ENCODE data around the gene RPS19BP1. TPM values are rescaled to one million over a fixed set of nuclear protein-coding genes. Genes with fewer than 3 reads are reported as not detected.

Gene RPS19BP1
- total RNA-seq, 1 experiment from 2014 or later: 102 TPM

DNA sequence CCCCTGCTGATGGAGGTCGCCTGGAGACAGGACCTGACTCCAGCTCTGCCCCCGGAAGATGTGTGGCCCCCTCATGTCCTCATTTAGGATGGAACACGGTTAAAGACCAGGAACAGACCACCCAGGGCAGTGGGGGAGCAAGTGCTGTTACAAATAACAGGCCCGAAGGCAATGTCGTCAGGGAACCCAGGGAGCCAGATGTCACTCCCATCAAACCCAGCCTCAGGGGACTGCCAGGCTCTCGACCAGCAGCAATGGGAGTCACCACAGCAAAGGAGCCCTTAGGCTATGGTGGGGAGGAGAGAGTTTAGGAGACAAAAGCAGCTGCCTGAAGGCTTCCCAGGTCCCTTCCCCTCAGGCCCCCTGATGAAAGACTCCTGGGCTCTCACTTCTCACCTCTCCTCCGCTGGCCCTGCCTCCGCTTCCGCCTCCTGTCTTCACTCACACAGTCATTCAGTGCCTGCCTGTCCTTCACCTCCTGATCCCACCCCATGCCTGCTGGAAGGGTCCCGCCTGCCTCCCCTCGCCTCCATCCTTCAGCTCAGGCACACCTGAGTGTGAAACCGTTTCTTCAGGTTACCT is 4.4 kb downstream of the RPS19BP1 start (continued):
- TF ChIP-seq, protein P1, sequence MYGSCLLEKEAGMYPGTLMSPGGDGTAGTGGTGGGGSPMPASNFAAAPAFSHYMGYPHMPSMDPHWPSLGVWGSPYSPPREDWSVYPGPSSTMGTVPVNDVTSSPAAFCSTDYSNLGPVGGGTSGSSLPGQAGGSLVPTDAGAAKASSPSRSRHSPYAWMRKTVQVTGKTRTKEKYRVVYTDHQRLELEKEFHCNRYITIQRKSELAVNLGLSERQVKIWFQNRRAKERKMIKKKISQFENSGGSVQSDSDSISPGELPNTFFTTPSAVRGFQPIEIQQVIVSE (CRISPR knock-in tag; IDR thresholded peaks at IDR 0.05; ENCODE audit: borderline replicate concordance): no peak
- TF ChIP-seq, protein P2, sequence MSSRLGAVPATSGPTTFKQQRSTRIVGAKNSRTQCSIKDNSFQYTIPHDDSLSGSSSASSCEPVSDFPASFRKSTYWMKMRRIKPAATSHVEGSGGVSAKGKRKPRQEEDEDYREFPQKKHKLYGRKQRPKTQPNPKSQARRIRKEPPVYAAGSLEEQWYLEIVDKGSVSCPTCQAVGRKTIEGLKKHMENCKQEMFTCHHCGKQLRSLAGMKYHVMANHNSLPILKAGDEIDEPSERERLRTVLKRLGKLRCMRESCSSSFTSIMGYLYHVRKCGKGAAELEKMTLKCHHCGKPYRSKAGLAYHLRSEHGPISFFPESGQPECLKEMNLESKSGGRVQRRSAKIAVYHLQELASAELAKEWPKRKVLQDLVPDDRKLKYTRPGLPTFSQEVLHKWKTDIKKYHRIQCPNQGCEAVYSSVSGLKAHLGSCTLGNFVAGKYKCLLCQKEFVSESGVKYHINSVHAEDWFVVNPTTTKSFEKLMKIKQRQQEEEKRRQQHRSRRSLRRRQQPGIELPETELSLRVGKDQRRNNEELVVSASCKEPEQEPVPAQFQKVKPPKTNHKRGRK (CRISPR knock-in tag; IDR thresholded peaks at IDR 0.05; ENCODE audit: borderline replicate concordance): no peak
- TF ChIP-seq, protein P3, sequence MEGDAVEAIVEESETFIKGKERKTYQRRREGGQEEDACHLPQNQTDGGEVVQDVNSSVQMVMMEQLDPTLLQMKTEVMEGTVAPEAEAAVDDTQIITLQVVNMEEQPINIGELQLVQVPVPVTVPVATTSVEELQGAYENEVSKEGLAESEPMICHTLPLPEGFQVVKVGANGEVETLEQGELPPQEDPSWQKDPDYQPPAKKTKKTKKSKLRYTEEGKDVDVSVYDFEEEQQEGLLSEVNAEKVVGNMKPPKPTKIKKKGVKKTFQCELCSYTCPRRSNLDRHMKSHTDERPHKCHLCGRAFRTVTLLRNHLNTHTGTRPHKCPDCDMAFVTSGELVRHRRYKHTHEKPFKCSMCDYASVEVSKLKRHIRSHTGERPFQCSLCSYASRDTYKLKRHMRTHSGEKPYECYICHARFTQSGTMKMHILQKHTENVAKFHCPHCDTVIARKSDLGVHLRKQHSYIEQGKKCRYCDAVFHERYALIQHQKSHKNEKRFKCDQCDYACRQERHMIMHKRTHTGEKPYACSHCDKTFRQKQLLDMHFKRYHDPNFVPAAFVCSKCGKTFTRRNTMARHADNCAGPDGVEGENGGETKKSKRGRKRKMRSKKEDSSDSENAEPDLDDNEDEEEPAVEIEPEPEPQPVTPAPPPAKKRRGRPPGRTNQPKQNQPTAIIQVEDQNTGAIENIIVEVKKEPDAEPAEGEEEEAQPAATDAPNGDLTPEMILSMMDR (IDR thresholded peaks at IDR 0.05): no peak
- TF ChIP-seq, protein P4, sequence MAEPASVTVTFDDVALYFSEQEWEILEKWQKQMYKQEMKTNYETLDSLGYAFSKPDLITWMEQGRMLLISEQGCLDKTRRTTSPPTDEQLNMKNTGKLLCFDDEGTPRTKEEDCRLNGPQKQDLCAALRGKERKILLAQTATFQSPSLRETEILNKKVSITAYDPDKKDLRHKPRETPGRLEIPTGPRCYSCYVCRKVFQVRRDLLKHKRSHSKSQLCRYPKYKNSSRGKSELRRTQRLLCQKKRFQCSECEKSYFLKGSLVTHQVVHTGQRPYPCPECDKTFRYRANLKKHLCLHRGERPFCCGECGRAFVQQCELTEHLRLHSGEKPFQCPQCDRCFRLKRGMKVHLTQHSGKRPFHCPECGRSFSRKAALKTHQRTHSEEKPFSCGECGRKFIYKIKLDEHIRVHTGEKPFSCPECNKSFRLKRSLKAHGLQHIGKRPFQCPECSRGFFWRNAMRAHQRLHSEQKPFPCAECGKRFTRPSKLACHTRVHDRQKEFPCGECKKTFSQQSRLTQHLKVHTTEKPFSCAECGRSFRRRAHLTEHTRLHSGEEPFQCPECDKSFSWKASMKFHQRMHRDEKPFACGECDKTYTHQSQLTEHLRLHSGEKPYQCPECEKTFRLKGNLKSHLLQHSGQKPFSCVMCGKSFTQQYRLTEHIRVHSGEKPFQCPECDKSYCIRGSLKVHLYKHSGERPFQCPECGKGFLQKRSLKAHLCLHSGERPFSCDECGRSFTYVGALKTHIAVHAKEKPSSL (CRISPR knock-in tag; conservative IDR thresholded peaks at IDR 0.05): no peak
- TF ChIP-seq, protein P5, sequence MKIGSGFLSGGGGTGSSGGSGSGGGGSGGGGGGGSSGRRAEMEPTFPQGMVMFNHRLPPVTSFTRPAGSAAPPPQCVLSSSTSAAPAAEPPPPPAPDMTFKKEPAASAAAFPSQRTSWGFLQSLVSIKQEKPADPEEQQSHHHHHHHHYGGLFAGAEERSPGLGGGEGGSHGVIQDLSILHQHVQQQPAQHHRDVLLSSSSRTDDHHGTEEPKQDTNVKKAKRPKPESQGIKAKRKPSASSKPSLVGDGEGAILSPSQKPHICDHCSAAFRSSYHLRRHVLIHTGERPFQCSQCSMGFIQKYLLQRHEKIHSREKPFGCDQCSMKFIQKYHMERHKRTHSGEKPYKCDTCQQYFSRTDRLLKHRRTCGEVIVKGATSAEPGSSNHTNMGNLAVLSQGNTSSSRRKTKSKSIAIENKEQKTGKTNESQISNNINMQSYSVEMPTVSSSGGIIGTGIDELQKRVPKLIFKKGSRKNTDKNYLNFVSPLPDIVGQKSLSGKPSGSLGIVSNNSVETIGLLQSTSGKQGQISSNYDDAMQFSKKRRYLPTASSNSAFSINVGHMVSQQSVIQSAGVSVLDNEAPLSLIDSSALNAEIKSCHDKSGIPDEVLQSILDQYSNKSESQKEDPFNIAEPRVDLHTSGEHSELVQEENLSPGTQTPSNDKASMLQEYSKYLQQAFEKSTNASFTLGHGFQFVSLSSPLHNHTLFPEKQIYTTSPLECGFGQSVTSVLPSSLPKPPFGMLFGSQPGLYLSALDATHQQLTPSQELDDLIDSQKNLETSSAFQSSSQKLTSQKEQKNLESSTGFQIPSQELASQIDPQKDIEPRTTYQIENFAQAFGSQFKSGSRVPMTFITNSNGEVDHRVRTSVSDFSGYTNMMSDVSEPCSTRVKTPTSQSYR (CRISPR knock-in tag; IDR thresholded peaks at IDR 0.05): no peak
- TF ChIP-seq, protein P6, sequence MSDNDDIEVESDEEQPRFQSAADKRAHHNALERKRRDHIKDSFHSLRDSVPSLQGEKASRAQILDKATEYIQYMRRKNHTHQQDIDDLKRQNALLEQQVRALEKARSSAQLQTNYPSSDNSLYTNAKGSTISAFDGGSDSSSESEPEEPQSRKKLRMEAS (CRISPR knock-in tag; IDR thresholded peaks at IDR 0.05): no peak

DNA sequence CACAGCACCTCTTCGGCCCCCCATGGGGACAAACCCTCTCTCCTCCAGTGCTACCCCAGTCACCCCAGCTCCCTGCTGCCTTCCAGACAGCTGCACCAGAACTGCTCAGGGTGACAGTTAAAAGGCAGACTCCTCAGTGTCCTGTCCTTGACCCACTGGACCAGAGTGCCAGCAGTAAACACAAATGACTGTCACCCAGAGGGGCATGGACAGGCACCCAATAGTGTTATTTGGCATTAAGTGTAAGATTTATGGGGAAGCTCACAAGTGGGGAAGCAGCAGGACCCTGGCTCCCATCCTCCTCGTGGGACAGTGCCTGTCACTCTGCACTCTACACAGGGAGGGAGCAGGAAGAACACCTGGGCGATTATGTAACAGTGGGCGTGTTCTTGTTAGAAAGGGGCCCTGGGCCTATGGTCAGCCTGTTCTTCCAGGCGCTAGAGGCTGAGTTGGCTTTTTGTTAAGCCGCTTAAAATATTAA is 5.0 kb downstream of the RPS19BP1 start:
- POLR2A ChIA-PET: no interaction called here
- H3K4me1 Mint-ChIP-seq: peaks cover 68% of the 10 kb centered on the region
- no peak for DNase-seq (ENCODE audit: low spot score)
- H3K27ac Mint-ChIP-seq: peak overlapping the region; percentile 44; the same call in 1 of the 2 replicates
- CTCF ChIA-PET: interaction anchor here (1.3 kb wide), 1 partner anchor 10 kb away, joined by 5 read pairs; no protein-coding TSS in a partner anchor
- H3K36me3 Mint-ChIP-seq: peaks cover 38% of the 10 kb centered on the region
- H3K4me3 Mint-ChIP-seq: no peak overlapping the region
- no peak for ATAC-seq
- H3K9me3 Mint-ChIP-seq: no peaks in the 10 kb centered on the region
- no peaks in the 10 kb centered on the region for H3K27me3 Mint-ChIP-seq (ENCODE audit: low read depth)
- TF ChIP-seq IRF2 (CRISPR knock-in tag; IDR thresholded peaks at IDR 0.05; ENCODE audit: borderline replicate concordance, low read depth): no peak
- no peak for TF ChIP-seq HMGA2 (CRISPR knock-in tag; IDR thresholded peaks at IDR 0.05)
- TF ChIP-seq, protein P7, sequence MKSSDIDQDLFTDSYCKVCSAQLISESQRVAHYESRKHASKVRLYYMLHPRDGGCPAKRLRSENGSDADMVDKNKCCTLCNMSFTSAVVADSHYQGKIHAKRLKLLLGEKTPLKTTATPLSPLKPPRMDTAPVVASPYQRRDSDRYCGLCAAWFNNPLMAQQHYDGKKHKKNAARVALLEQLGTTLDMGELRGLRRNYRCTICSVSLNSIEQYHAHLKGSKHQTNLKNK (CRISPR knock-in tag; IDR thresholded peaks at IDR 0.05): no peak
- TF ChIP-seq MYBL2 (CRISPR knock-in tag; IDR thresholded peaks at IDR 0.05): no peak
- no peak for TF ChIP-seq SMAD3 (CRISPR knock-in tag; IDR thresholded peaks at IDR 0.05; ENCODE audit: borderline replicate concordance)
- TF ChIP-seq ESRRA (CRISPR knock-in tag; IDR thresholded peaks at IDR 0.05; ENCODE audit: borderline replicate concordance): no peak
- TF ChIP-seq, protein P8, sequence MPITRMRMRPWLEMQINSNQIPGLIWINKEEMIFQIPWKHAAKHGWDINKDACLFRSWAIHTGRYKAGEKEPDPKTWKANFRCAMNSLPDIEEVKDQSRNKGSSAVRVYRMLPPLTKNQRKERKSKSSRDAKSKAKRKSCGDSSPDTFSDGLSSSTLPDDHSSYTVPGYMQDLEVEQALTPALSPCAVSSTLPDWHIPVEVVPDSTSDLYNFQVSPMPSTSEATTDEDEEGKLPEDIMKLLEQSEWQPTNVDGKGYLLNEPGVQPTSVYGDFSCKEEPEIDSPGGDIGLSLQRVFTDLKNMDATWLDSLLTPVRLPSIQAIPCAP (CRISPR knock-in tag; IDR thresholded peaks at IDR 0.05): no peak
- TF ChIP-seq, protein P9, sequence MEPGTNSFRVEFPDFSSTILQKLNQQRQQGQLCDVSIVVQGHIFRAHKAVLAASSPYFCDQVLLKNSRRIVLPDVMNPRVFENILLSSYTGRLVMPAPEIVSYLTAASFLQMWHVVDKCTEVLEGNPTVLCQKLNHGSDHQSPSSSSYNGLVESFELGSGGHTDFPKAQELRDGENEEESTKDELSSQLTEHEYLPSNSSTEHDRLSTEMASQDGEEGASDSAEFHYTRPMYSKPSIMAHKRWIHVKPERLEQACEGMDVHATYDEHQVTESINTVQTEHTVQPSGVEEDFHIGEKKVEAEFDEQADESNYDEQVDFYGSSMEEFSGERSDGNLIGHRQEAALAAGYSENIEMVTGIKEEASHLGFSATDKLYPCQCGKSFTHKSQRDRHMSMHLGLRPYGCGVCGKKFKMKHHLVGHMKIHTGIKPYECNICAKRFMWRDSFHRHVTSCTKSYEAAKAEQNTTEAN (CRISPR knock-in tag; IDR thresholded peaks at IDR 0.05): no peak
- TF ChIP-seq NR1H2 (CRISPR knock-in tag; IDR thresholded peaks at IDR 0.05): no peak
- TF ChIP-seq, protein P10, sequence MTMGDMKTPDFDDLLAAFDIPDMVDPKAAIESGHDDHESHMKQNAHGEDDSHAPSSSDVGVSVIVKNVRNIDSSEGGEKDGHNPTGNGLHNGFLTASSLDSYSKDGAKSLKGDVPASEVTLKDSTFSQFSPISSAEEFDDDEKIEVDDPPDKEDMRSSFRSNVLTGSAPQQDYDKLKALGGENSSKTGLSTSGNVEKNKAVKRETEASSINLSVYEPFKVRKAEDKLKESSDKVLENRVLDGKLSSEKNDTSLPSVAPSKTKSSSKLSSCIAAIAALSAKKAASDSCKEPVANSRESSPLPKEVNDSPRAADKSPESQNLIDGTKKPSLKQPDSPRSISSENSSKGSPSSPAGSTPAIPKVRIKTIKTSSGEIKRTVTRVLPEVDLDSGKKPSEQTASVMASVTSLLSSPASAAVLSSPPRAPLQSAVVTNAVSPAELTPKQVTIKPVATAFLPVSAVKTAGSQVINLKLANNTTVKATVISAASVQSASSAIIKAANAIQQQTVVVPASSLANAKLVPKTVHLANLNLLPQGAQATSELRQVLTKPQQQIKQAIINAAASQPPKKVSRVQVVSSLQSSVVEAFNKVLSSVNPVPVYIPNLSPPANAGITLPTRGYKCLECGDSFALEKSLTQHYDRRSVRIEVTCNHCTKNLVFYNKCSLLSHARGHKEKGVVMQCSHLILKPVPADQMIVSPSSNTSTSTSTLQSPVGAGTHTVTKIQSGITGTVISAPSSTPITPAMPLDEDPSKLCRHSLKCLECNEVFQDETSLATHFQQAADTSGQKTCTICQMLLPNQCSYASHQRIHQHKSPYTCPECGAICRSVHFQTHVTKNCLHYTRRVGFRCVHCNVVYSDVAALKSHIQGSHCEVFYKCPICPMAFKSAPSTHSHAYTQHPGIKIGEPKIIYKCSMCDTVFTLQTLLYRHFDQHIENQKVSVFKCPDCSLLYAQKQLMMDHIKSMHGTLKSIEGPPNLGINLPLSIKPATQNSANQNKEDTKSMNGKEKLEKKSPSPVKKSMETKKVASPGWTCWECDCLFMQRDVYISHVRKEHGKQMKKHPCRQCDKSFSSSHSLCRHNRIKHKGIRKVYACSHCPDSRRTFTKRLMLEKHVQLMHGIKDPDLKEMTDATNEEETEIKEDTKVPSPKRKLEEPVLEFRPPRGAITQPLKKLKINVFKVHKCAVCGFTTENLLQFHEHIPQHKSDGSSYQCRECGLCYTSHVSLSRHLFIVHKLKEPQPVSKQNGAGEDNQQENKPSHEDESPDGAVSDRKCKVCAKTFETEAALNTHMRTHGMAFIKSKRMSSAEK (CRISPR knock-in tag; IDR thresholded peaks at IDR 0.05; ENCODE audit: borderline replicate concordance): no peak
- TF ChIP-seq FOXJ3 (CRISPR knock-in tag; IDR thresholded peaks at IDR 0.05; ENCODE audit: borderline replicate concordance): no peak

Measured in WTC11 (cell line).